Glutamatergic neuron (in vitro differentiated cells): ENCODE results near the gene PLPP2. TPM values are rescaled to one million over a fixed set of nuclear protein-coding genes. Genes with fewer than 3 reads are reported as not detected.
"Not testable (repeated sequence)": the region's sequence is repeated elsewhere in the genome, so short reads cannot be mapped to it uniquely, and the experiment has no call there.

Experiments used
- DNase-seq: peaks from one replicate; pipeline ENCODE4 v3.0.0; 2022
- H3K27ac Mint-ChIP-seq: one replicate; pipeline ENCODE4 v1.8.0; 2020; ENCODE audit warnings: mild to moderate bottlenecking, mixed read lengths, inconsistent platforms; ENCODE audit not compliant: unreplicated experiment
- H3K27me3 Mint-ChIP-seq: one replicate; pipeline ENCODE4 v1.8.0; 2020; ENCODE audit warnings: mild to moderate bottlenecking, moderate library complexity, mixed read lengths, inconsistent platforms; ENCODE audit not compliant: unreplicated experiment
- H3K36me3 Mint-ChIP-seq: one replicate; pipeline ENCODE4 v1.8.0; 2020; ENCODE audit warnings: mild to moderate bottlenecking, mixed read lengths, inconsistent platforms; ENCODE audit not compliant: unreplicated experiment
- H3K4me1 Mint-ChIP-seq: one replicate; pipeline ENCODE4 v1.8.0; 2020; ENCODE audit warnings: mild to moderate bottlenecking, low read depth, mixed read lengths, inconsistent platforms; ENCODE audit not compliant: unreplicated experiment
- H3K4me3 Mint-ChIP-seq: one replicate; pipeline ENCODE4 v1.8.0; 2020; ENCODE audit warnings: mild to moderate bottlenecking, mixed read lengths, inconsistent platforms; ENCODE audit not compliant: unreplicated experiment
- H3K9me3 Mint-ChIP-seq: one replicate; pipeline ENCODE4 v1.8.0; 2020; ENCODE audit warnings: mild to moderate bottlenecking, moderate library complexity, mixed read lengths, inconsistent platforms; ENCODE audit not compliant: unreplicated experiment
- total RNA-seq: library from RNA; stranded (reverse); fragmentation: NEBNext Ultra II Directional; extraction: Animal tissue kit (Norgen Biotek cat#: 25700); gene quantifications from one replicate; pipeline ENCODE4 v1.2.1, GENCODE V29; 2021; ENCODE audit not compliant: unreplicated experiment
- TF ChIP-seq, protein P1 (sequence below): fragments of 200-600 bp; sonication (generic); IDR thresholded peaks from one replicate; pipeline ENCODE4 v1.5.0; 2021; ENCODE audit not compliant: partially characterized antibody, unreplicated experiment

The PLPP2 gene
- total RNA-seq, 1 donor from 2014 or later, result 0.64 TPM

DNA sequence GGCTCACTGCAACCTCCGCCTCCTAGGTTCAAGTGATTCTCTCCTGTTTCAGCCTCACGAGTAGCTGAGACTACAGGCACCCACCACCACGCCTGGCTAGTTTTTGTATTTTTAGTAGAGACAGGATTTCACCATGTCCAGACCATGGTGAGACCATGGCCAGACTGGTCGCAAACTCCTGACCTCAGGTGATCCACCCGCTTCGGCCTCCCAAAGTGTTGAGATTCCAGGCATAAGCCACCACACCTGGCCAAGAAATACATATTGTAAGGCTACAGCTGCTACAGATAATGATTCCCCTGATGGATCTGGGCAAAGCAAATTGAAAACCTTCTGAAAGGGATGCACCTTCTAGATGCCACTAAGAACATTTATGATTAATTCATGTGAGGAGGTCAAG is 17.8 kb downstream of the PLPP2 start:
- Mint-ChIP-seq H3K4me1 (no peaks in the 10 kb centered on the region), H3K36me3 (no peaks in the 10 kb centered on the region), H3K4me3 (no peak overlapping the region), H3K27me3 (peaks cover 2% of the 10 kb centered on the region), H3K9me3 (no peaks in the 10 kb centered on the region), H3K27ac (no peak overlapping the region)
- no peak for DNase-seq
- TF ChIP-seq, protein P1, sequence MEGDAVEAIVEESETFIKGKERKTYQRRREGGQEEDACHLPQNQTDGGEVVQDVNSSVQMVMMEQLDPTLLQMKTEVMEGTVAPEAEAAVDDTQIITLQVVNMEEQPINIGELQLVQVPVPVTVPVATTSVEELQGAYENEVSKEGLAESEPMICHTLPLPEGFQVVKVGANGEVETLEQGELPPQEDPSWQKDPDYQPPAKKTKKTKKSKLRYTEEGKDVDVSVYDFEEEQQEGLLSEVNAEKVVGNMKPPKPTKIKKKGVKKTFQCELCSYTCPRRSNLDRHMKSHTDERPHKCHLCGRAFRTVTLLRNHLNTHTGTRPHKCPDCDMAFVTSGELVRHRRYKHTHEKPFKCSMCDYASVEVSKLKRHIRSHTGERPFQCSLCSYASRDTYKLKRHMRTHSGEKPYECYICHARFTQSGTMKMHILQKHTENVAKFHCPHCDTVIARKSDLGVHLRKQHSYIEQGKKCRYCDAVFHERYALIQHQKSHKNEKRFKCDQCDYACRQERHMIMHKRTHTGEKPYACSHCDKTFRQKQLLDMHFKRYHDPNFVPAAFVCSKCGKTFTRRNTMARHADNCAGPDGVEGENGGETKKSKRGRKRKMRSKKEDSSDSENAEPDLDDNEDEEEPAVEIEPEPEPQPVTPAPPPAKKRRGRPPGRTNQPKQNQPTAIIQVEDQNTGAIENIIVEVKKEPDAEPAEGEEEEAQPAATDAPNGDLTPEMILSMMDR, result no peak

DNA sequence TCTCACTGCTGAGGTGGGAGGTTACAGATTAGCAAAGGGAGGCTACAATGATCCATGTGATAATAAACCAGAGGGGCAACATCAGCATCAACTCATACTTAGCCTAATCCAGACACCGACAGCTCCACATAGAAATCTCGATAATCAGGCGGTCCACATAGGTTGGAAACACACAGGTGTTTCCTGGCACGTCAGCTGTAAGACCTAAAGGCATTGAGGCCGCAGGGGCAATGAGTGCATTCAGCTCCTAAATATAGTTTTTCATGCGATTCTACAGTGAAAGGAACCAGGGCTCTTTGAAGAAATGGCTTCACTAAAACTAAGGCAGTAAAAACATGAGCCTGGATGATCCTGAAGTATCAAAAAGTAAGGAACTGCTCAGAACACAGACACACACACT is 19.3 kb downstream of the PLPP2 start:
- TF ChIP-seq, protein P1, result no peak
- Mint-ChIP-seq H3K9me3 (peaks cover 2% of the 10 kb centered on the region), H3K4me3 (no peak overlapping the region), H3K27ac (no peak overlapping the region), H3K27me3 (no peaks in the 10 kb centered on the region), H3K4me1 (no peaks in the 10 kb centered on the region), H3K36me3 (no peaks in the 10 kb centered on the region)
- no peak for DNase-seq

DNA sequence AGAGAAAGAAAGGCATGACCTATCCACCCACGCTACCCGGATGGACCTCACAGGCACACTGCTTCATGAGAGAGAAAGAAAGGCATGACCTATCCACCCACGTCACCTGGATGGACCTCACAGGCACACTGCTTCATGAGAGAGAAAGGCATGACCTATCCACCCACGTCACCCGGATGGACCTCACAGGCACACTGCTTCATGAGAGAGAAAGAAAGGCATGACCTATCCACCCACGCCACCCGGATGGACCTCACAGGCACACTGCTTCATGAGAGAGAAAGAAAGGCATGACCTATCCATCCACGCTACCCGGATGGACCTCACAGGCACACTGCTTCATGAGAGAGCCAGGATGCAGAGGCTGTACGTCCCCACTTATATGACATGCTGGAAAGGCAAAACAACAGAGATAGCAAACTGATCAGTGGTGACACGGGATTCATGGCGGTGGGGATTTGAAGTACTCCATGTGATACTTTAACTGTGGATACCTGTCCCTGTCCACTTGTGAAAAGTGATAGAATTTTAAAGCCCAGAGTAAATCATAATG is 20.4 kb downstream of the PLPP2 start:
- H3K4me1 Mint-ChIP-seq, H3K4me3 Mint-ChIP-seq, H3K27ac Mint-ChIP-seq, H3K27me3 Mint-ChIP-seq, H3K36me3 Mint-ChIP-seq, DNase-seq, H3K9me3 Mint-ChIP-seq: not testable (repeated sequence)

DNA sequence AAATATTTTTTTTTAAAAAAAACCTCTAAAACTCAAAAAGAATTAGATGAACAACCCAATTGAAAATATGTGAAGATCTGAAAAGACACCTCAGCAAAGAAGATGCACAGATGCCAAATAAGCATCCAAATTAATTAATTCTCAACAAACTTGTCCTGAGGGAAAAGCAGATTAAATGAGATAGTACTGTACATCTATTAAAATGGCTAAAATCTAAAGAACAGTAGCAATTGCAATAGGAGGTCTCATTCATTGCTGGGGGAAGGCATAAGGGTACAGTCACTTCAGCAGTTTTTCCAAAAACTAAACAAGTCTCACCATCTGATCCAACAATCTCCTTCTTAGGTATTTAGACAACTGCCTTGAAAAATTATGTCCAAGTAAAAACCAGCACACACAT is 22.0 kb downstream of the PLPP2 start:
- Mint-ChIP-seq H3K9me3 (peaks cover 2% of the 10 kb centered on the region), H3K27ac (no peak overlapping the region), H3K4me1 (peaks cover 2% of the 10 kb centered on the region), H3K4me3 (no peak overlapping the region), H3K36me3 (no peaks in the 10 kb centered on the region), H3K27me3 (no peaks in the 10 kb centered on the region)
- TF ChIP-seq, protein P1, result no peak
- no peak for DNase-seq

DNA sequence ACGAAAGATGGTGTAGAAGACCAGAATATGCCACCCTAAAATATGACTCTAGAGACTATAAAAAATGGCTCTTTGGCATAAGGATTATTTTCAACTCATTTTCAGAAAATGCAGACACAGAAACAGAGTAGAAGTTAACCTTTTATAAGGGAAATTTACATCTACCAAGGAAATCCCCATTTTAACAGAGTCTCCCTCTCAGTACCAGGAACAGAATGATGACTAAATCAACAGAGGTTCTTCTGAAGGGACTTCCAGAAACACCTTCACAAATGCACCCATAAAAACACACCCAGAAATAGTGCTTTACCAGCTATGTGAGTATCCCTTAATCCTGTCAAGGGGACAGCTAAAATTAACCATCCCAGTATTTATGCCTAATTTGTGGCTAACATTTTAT is 29.1 kb downstream of the PLPP2 start:
- H3K4me3 Mint-ChIP-seq, result no peak overlapping the region
- H3K27me3 Mint-ChIP-seq, result no peaks in the 10 kb centered on the region

DNA sequence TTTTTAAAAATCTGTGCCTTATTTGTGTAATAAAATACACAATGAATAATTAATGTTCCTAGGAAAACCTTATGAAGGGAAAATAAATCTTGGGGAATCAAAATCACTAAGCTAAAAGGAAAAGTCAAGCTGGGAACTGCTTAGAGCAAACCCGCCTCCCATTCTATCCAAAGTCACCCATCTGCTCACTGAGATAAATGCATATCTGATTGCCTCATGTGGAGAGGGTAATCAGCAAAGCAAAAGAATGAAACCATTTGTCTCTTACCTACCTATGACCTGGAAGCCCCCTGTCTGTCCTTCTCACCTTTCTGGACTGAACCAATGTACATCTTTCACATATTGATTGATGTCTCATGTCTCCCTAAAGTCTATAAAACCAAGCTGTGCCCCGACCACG is 34.4 kb downstream of the PLPP2 start:
- not testable (repeated sequence) for H3K4me3 Mint-ChIP-seq, DNase-seq, H3K27me3 Mint-ChIP-seq, H3K9me3 Mint-ChIP-seq, H3K36me3 Mint-ChIP-seq, H3K27ac Mint-ChIP-seq, H3K4me1 Mint-ChIP-seq

More for the DNA sequence above, 29.1 kb downstream of the PLPP2 start:
- no peak overlapping the region for H3K27ac Mint-ChIP-seq
- no peaks in the 10 kb centered on the region for H3K36me3 Mint-ChIP-seq
- DNase-seq, result no peak
- TF ChIP-seq, protein P1, result no peak
- H3K4me1 Mint-ChIP-seq, result peaks cover 2% of the 10 kb centered on the region
- no peaks in the 10 kb centered on the region for H3K9me3 Mint-ChIP-seq

DNA sequence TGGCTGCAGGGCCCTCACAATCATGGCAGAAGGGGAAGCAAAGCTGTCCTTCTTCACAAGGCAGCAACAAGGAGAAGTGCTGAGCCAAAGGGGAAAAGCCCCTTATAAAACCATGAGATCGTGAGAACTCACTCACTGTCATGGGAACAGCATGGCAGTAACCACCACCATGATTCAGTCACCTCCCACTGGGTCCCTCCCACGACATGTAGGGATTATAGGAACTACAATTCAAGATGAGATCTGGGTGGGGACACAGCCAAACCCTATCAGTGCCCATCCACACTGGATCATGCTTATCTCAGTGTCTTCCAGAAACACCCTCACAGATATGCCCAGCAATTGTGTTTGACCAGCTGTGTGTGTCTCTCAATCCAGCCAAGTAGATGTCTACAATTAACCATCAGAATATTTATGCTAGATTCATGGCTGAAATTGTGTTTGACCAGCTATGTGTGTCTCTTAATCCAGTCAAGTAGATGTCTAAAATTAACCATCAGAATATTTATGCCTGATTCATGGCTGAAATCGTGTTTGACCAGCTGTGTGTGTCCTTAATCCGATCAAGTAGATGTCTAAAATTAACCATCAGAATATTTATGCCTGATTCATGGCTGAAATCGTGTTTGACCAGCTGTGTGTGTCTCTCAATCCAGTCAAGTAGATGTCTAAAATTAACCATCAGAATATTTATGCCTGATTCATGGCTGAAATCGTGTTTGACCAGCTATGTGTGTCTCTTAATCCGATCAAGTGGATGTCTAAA is 38.6 kb downstream of the PLPP2 start:
- not testable (repeated sequence) for H3K27ac Mint-ChIP-seq, H3K36me3 Mint-ChIP-seq, H3K4me3 Mint-ChIP-seq, H3K4me1 Mint-ChIP-seq, H3K9me3 Mint-ChIP-seq, DNase-seq, H3K27me3 Mint-ChIP-seq
